ENCODE measurements around the gene SMTN.
"Not testable (repeated sequence)": the region's sequence is repeated elsewhere in the genome, so short reads cannot be mapped to it uniquely, and the experiment has no call there.

The SMTN gene

GRCh38 chr22:31080848-31081649, at the start of gene SMTN:
TSS of gene SMTN (plus strand) at chr22:31081318. CDS start at chr22:31083259, 1,941 bp downstream.
- DNase-seq (ENCODE audit: low read depth in 2 of 2) = peak; percentile 73 to 80

DNA sequence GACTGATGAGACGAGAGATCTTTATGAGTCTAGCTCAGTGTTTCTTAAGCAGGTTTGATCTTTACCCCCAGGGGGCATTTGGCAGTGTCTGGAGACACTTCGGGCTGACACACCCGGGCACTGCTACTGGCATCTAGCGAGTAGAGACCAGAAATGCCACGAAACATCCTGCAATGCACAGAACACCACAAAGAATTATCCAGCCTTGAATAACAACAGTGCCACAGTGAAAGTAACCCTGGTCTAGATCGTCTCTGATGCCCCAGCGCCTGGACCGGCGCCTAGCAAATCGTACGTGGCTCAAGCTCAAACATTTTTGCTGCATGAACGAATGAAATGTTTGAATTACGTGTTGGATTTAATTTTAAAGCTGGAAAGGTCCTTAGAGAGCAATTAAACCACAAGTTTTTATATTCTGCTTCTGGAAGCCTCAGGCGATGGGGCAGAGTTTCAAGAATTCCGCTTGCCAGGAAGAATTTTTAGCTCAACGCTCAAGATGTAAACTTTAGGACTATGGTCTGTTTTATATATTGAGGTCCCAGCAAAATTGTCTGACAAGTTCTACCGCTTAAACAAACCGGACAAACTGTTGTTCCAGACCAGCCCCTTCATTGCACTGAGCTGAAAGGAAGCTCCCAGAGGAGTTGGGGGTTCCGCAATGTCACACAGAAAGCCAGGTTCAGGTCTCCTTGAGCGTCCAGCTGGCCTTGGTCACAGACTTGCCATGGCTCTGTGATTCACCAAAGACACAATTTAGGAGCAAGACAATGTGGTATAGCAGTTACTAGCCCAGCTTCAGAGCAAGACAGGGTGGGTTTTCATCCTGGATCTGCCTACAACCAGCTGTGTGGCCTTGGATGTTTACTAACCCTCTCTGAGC, 44.2 kb upstream of the SMTN start:
- no peak for DNase-seq (ENCODE audit: low read depth in 2 of 2)

DNA sequence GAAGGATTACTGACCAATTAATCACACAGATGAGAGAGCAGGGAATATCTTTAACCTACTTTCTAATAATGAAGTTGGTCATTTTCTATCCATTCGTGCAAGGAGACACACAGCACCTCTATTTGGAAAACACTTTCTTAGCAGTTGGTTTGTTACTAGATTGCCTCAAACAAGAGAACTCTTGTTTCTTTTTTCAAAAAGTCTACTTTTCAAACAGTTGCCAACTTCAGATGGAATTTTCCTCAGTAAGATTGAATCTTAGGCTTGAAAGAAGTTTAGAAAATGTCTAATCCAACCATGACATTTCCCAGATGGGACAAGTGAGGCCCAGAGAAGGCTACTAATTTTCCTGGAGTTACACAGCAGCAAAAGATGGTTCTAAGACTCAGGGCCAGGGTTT, 42.4 kb upstream of the SMTN start:
- DNase-seq (ENCODE audit: low read depth in 2 of 2) = no peak

DNA sequence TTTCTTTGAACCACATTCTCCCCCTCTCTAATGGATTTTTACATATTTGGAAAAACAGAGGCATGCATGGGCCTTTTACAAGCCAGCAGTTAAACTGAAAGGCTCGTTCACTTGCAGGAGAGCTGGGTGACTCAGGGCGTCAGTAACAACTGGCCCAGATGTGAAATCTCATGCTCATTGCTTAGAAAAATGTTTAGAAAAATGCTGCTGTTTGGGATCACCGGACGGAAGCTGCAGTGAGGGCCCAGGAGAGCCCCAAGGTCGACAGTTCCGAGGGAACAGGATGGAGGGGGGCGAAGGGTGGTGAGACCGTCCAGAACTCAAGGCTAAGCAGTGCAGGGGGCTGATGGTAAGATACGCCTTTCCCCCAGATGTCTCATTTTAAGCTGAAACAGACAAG, 41.7 kb upstream of the SMTN start:
- no peak for DNase-seq (ENCODE audit: low read depth in 2 of 2)

- no peak for DNase-seq (ENCODE audit: low read depth in 2 of 2)
Measured at GRCh38 chr22:31040542-31041398, 40.3 kb upstream of the SMTN start.

- DNase-seq (ENCODE audit: low read depth in 2 of 2) = no peak
Measured at GRCh38 chr22:31044262-31044861, 36.8 kb upstream of the SMTN start.

DNA sequence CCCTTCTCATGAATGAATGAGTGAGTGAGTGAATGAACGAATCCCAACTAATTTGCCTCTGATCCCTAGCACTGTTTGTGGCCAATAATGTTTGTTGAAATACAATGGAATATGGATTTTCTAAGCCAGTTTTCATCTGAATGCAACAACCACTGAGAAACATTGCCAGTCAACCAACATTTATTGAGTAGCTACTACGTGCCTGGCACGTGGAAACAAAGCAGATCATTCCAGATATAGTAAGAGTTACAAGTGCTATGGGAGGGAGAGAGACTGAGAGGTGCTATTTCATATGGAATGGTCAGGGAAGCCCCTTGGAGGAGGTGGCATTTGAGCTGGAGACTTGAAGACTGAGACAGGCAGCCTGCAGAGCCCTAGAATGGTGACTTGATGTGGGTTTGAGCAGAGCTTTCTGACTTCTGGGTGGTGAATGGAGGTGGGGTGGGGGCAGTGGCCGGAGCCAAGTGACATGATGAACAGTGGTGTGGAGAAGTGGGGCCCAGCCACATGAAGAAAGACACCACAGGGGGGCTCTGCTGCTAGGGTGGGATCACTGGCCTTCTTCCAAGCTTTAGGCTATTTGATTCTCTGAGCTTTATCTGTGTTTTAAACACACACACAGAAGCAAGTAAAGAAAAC, 35.1 kb upstream of the SMTN start:
- DNase-seq (ENCODE audit: low read depth in 2 of 2) = no peak

GRCh38 chr22:31046539-31047226, 34.4 kb upstream of the SMTN start:
- DNase-seq (ENCODE audit: low read depth in 2 of 2) = no peak

GRCh38 chr22:31048570-31048969, 32.5 kb upstream of the SMTN start:
- DNase-seq (ENCODE audit: low read depth in 2 of 2) = no peak

DNA sequence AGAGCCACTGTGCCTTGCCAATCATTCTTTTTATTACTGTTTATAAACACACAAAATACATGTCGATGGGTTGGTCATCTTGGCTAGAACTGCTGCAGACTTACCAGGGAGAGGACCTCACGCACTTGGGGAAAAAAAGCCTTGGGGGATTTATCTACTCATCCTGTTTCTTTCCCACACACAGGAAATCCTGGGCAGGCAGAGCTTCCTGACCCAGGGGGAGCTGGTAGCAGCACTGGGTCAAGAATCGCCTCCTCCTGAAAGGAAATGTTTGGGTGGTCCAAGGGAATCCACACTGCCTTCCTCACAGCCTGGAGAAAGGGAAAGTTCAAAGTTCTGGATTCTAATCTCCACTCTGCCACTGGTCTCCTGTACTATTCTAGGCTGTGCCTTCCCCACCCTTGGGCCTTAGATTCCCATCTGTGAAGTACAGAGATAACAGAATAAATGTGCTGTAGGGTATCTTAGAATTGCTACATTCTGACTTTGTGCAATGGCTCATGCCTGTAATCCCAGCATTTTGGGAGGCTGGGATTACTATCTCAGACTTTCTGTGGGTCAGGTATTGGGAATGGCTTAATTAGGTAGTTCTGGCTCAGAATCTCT, 31.2 kb upstream of the SMTN start:
- DNase-seq (ENCODE audit: low read depth in 2 of 2) = no peak

DNA sequence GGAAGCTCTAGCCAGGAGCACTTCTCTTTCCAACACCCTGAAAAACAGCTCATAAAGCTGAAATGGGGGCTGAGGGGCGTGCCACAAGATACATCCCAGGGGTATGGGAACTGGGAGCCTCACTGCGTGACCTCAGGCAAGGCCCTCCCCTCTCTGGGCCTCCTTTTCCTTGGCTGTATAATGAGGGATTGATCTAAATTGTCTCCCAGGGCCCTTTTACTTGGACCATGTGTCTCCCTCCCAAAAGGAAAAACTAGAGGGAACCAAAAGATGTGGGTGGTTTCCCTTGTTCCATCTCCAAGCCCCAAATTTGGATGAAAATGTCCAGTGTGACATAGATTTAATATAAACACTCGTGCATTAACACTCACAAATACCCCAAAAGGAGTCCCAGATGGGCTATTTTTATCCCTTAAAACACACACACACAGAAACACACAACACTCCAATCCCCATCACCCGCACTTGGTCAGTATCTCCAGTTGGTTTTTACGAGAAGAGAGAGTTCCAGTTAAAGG, 25.9 kb upstream of the SMTN start:
- DNase-seq (ENCODE audit: low read depth in 2 of 2) = no peak

GRCh38 chr22:31055635-31056159, 25.4 kb upstream of the SMTN start:
- DNase-seq (ENCODE audit: low read depth in 2 of 2) = no peak

GRCh38 chr22:31056986-31057599, 24.0 kb upstream of the SMTN start:
- no peak for DNase-seq (ENCODE audit: low read depth in 2 of 2)

DNA sequence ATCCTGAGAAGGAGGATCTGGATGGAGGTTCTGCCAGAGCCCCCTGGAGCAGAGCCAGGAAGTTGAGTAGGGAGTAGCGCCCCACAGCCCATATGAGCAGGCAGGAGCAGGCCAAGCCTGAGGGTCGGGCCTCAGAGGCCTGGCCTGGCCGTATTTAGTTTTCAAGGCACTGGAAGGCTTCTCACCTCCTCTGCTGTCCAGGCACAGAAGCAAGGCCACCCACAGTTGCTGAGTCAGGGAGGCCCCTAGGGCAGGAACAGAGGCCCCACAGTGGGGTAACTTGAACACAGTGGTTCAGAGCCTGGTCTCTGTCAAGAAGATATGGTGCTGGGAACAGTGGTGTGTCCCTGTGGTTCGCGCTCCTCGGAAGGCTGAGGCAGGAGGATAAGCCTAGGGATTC, 21.5 kb upstream of the SMTN start:
- not testable (repeated sequence) for DNase-seq (ENCODE audit: low read depth in 2 of 2)

- no peak for DNase-seq (ENCODE audit: low read depth in 2 of 2)
Measured at GRCh38 chr22:31062566-31063230, 18.4 kb upstream of the SMTN start.

DNA sequence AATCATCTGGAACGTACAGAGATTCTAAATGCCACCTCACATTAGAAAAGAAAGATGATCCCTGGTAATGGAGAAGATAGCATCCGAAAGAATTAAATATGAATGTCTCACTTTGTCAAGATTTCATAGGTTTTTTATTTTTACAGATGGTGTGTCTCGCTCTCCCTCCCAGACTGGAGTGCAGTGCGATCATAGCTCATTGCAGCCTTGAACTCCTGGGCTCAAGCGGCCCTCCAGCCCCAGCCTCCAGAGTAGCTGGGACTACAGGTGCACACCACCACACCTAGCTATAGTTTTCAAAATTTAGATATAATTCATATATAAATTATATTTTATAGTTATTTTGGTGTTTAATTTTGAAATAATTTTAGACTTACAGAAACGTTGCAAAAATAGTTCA, 16.7 kb upstream of the SMTN start:
- no peak for DNase-seq (ENCODE audit: low read depth in 2 of 2)

GRCh38 chr22:31068970-31069369, 12.1 kb upstream of the SMTN start:
- no peak for DNase-seq (ENCODE audit: low read depth in 2 of 2)

DNA sequence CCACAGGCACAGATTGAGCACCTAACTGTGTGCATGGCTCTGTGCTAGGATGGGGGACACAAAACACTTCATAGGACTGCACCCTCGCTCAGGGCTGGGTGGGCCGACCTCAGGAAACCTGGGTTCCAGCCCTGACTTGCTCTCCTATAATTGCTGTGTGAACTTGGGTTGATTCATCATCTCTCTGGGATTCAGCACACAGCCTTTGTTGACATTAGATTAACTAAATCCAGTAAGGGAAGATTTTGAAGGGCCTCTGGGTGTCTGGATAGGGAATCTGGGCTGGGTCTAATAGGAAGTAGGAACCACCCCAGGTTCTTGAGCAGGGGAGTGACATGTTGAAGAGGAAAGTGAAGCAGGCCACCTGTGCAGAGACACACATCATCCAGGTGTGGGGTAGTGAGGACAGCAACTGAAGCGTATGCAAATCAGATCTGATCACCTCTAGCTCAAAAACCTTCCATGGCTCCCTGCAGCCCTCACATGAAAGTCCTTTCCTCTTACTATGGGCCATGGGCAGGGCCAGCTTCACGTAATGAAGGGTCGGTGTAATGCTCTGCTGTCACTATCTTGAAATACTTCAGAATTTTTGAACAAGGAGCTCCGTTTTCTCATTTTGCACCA, 11.3 kb upstream of the SMTN start:
- not testable (repeated sequence) for DNase-seq (ENCODE audit: low read depth in 2 of 2)

Measured in stimulated activated CD8-positive, alpha-beta memory T cell treated with anti-CD3 and anti-CD28 coated beads, Interleukin-7, amount 100 ng/mL, for 1 hour (primary cell).